ENCODE data around the gene CKAP2L. TPM values are rescaled to one million over a fixed set of nuclear protein-coding genes. Genes with fewer than 3 reads are reported as not detected.

CKAP2L gene
- total and polyA plus RNA-seq, 9 of the 15 experiments (the other 6 are each of a cell fraction or from before 2014, with no cell fraction given): 10.4 to 21.9 (median 14.2) TPM

DNA sequence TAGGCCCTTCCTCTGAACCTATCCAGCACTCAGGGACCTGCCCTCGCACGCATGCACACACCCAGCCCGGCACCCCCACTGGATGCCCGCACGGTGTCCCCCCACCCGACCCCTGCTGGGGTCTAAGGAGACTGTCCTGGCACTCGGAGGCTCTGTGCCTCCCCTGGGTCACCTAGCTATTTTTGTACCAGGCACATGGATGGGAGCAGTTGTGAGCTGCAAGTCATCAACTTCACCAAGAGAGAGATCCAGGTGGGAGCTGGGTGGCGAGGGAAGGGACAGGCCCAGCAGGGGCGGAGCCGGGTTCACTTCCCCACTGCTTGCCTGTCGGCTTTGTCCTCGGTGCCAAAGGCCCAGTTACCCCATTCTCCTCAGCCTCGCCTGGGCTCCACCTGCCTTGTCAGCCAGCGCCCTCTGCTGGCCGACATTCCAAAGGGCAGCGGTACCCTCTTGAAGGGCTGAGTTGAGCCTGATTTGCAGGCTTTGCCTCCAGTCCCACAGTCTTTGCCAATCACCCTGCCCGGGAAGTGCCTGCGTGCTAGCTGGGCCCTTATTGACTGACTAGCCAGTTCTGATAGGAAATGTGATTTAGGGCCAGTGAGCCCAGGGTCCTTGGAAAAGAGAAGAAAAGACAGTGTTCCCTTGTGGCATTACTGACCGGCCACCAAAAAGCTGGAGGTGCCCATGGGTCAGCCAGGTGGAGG lies 37.8 kb downstream of the CKAP2L start:
- in situ Hi-C loops (cut with MboI): loop anchor here (5.0 kb wide), 2 partner anchors 99 to 124 kb away; no protein-coding TSS in a partner anchor
- WGBS (ENCODE audit: insufficient coverage, low coverage, missing lambda C conversion rate): 20% methylated on average over 19 of the region's 19 CpGs
- Histone ChIP-seq H3K4me2 (ENCODE audit: insufficient read depth, low read length) (no peak overlapping the region), H3K4me1 (replicated peaks in 1 of 2; ENCODE audit: control insufficient read depth in 2 of 2, insufficient read depth in 2 of 2, low read length in 2 of 2) (peaks cover 31 to 72% of the 10 kb centered on the region in 2 experiments), H3K9me3 (replicated peaks; ENCODE audit: control insufficient read depth, insufficient read depth, low read depth, low read length) (no peaks in the 10 kb centered on the region), H3K36me3 (ENCODE audit: control insufficient read depth, insufficient read depth, low read length) (no peaks in the 10 kb centered on the region), H3K9ac (ENCODE audit: insufficient read depth in 1 of 2, low read depth in 2 of 2, low read length in 2 of 2) (peak overlapping the region in 1 of 2 experiments; percentile 79; a peak in 2 of 4 replicates), H4K20me1 (replicated peaks; ENCODE audit: control insufficient read depth, insufficient read depth, low read length) (no peaks in the 10 kb centered on the region), H3K9me1 (ENCODE audit: control insufficient read depth, insufficient read depth, low read length) (no peaks in the 10 kb centered on the region), H3K4me3 (no peak overlapping the region), H3K27ac (ENCODE audit: extremely low read depth, low read depth, low read length) (no peak overlapping the region), H3K27me3 (ENCODE audit: control insufficient read depth in 2 of 2, insufficient read depth in 2 of 2, low read length in 2 of 2) (no peaks in the 10 kb centered on the region), H3K79me2 (ENCODE audit: control insufficient read depth, insufficient read depth, low read length) (no peaks in the 10 kb centered on the region), H2AFZ (ENCODE audit: low read depth, low read length) (peak overlapping the region; percentile 78)
- ATAC-seq (peak; percentile 90), FAIRE-seq (peak; percentile 94), DNase-seq (ENCODE audit: extremely low read depth in 1 of 4, low spot score in 3 of 4) (peak; percentile 89 to 95 (median 92))
- CTCF ChIA-PET (ENCODE audit: low intra/inter-chr PET ratio): interaction anchor here (0.6 to 5.2 kb wide), 9 partner anchors 96 to 246 kb away, joined by 3 to 67 read pairs (median 5); partner anchors contain the start of gene CHCHD5
- intact Hi-C loops (cut with micrococcal nuclease): loop anchor here (1.0 to 10.0 kb wide), 6 partner anchors 36 to 242 kb away; partner anchors contain the start of genes CHCHD5 and TTL
- no TSS peak for BruUV-seq (replicated peaks)
- POLR2A ChIA-PET: interaction anchor here (0.5 to 4.6 kb wide), 8 partner anchors 10 to 266 kb away, joined by 3 to 35 read pairs (median 4); partner anchors contain the start of genes CKAP2L and SLC20A1
- TF ChIP-seq, protein P1, sequence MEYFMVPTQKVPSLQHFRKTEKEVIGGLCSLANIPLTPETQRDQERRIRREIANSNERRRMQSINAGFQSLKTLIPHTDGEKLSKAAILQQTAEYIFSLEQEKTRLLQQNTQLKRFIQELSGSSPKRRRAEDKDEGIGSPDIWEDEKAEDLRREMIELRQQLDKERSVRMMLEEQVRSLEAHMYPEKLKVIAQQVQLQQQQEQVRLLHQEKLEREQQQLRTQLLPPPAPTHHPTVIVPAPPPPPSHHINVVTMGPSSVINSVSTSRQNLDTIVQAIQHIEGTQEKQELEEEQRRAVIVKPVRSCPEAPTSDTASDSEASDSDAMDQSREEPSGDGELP (CRISPR knock-in tag; IDR thresholded peaks at IDR 0.05; ENCODE audit: borderline replicate concordance): peak; percentile 79
- TF ChIP-seq, protein P2, sequence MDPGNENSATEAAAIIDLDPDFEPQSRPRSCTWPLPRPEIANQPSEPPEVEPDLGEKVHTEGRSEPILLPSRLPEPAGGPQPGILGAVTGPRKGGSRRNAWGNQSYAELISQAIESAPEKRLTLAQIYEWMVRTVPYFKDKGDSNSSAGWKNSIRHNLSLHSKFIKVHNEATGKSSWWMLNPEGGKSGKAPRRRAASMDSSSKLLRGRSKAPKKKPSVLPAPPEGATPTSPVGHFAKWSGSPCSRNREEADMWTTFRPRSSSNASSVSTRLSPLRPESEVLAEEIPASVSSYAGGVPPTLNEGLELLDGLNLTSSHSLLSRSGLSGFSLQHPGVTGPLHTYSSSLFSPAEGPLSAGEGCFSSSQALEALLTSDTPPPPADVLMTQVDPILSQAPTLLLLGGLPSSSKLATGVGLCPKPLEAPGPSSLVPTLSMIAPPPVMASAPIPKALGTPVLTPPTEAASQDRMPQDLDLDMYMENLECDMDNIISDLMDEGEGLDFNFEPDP (CRISPR knock-in tag; IDR thresholded peaks at IDR 0.05): no peak
- TF ChIP-seq MTF1 (CRISPR knock-in tag; IDR thresholded peaks at IDR 0.05; ENCODE audit: borderline replicate concordance) (no peak), ZNF146 (CRISPR knock-in tag; IDR thresholded peaks at IDR 0.05; ENCODE audit: unreplicated experiment) (no peak), ZKSCAN1 (IDR thresholded peaks at IDR 0.05; ENCODE audit: low read depth, low read length) (no peak; the same call in 1 of the 2 replicates), TOE1 (IDR thresholded peaks at IDR 0.05; ENCODE audit: borderline replicate concordance) (no peak), TOE1 (CRISPR knock-in tag; IDR thresholded peaks at IDR 0.05; ENCODE audit: borderline replicate concordance, low read depth) (no peak), RB1 (IDR thresholded peaks at IDR 0.05; ENCODE audit: low read depth) (peak; percentile 72; the same call in 1 of the 2 replicates), ZNF79 (CRISPR knock-in tag; IDR thresholded peaks at IDR 0.05; ENCODE audit: low read depth) (no peak), MAFF (IDR thresholded peaks at IDR 0.05; ENCODE audit: low read length) (no peak), NFIC (IDR thresholded peaks at IDR 0.05) (peak; percentile 12; the same call in 1 of the 2 replicates), NONO (IDR thresholded peaks at IDR 0.05; ENCODE audit: low read depth in 2 of 2, low read length in 1 of 2) (peak in 1 of 2 experiments; percentile 27; a peak in 1 of 4 replicates), NFE2 (IDR thresholded peaks at IDR 0.05; ENCODE audit: low read depth) (no peak), KLF10 (CRISPR knock-in tag; IDR thresholded peaks at IDR 0.05) (no peak), JUND (IDR thresholded peaks at IDR 0.05; ENCODE audit: borderline replicate concordance, low read depth, low read length) (peak; percentile 49; the same call in 1 of the 2 replicates), JUND (tag; IDR thresholded peaks at IDR 0.05; ENCODE audit: borderline replicate concordance, low read depth, low read length) (peak; percentile 41; the same call in 1 of the 3 replicates), BRD9 (IDR thresholded peaks at IDR 0.05; ENCODE audit: low read depth, partially characterized antibody) (no peak)
- TF ChIP-seq, protein P3, sequence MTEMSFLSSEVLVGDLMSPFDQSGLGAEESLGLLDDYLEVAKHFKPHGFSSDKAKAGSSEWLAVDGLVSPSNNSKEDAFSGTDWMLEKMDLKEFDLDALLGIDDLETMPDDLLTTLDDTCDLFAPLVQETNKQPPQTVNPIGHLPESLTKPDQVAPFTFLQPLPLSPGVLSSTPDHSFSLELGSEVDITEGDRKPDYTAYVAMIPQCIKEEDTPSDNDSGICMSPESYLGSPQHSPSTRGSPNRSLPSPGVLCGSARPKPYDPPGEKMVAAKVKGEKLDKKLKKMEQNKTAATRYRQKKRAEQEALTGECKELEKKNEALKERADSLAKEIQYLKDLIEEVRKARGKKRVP (CRISPR knock-in tag; IDR thresholded peaks at IDR 0.05): no peak
